Gastroesophageal sphincter (tissue), 4 donors: ENCODE data around the gene PNO1. TPM values are rescaled to one million over a fixed set of nuclear protein-coding genes. Genes with fewer than 3 reads are reported as not detected.

Source experiments
- ATAC-seq: fragments of 150-250 bp; one replicate; pipeline ENCODE4 v1.9.1; 2016; ENCODE audit warnings: mild to moderate bottlenecking, moderate library complexity
- H3K27ac ChIP-seq, 4 donors: fragments of 200-600 bp; sonication (generic) in 3 of 4; 1 replicate in 3 of 4; 2 replicates in 1 of 4; pipeline ENCODE4 v1.5.1; 2016 to 2019
- H3K27me3 ChIP-seq: fragments of 200-600 bp; sonication (generic); one replicate; pipeline ENCODE4 v1.5.1; 2019
- H3K36me3 ChIP-seq, 2 donors: fragments of 200-600 bp; sonication (generic); one replicate each; pipeline ENCODE4 v1.5.1; 2019; ENCODE audit warnings: control low read depth in 1 of 2
- H3K4me1 ChIP-seq, 3 donors: fragments of 200-600 bp; sonication (generic); 1 replicate in 2 of 3; 2 replicates in 1 of 3; pipeline ENCODE4 v1.5.1; 2016 to 2019; ENCODE audit warnings: control low read depth in 2 of 3
- H3K4me3 ChIP-seq, 2 donors: fragments of 200-600 bp; sonication (generic); one replicate each; pipeline ENCODE4 v1.5.1; 2019; ENCODE audit warnings: mild to moderate bottlenecking in 1 of 2, moderate library complexity in 1 of 2
- H3K9me3 ChIP-seq, 3 donors: fragments of 200-600 bp; sonication (generic); one replicate each; pipeline ENCODE4 v1.5.1; 2017 to 2019; ENCODE audit warnings: control low read depth in 2 of 3
- EP300 ChIP-seq: sonication (generic); formaldehyde crosslinking; IDR thresholded peaks from one replicate; pipeline ENCODE4 v1.6.1; 2017; ENCODE audit warnings: antibody characterized with exemption, mild to moderate bottlenecking
- POLR2A ChIP-seq, 2 donors: fragments of 450-650 bp; IDR thresholded peaks; one replicate each; pipeline ENCODE4 v1.6.1; 2017; ENCODE audit warnings: antibody characterized with exemption in 2 of 2, mild to moderate bottlenecking in 2 of 2, moderate library complexity in 1 of 2
- POLR2AphosphoS5 ChIP-seq: sonication (generic); formaldehyde crosslinking; IDR thresholded peaks from one replicate; pipeline ENCODE4 v1.6.1; 2017; ENCODE audit warnings: antibody characterized with exemption
- WGBS, 2 donors: methylation state at CpG; one replicate each; pipeline ENCODE4 v1.1.5; 2018; ENCODE audit warnings: low coverage in 1 of 2; 5-methylcytosine and 5-hydroxymethylcytosine counted together
- total RNA-seq, 4 donors: library from RNA; depleted of rRNA; stranded (reverse); fragments of >200 nt; gene quantifications; one replicate each; pipeline ENCODE4 v1.1.0, GENCODE V29; 2016
- TF ChIP-seq, protein P1 (sequence below), 4 experiments: fragments of 200-600 bp in 2 of 4; fragments of 450-650 bp in 2 of 4; sonication (generic) in 1 of 4; IDR thresholded peaks; one replicate each; pipeline ENCODE4 v1.5.1; 2017 to 2019; ENCODE audit warnings: antibody characterized with exemption in 4 of 4, mild to moderate bottlenecking in 2 of 4, moderate library complexity in 2 of 4

The PNO1 gene
- total RNA-seq, 4 donors from 2014 or later: 11.7 to 25.3 (median 19.3) TPM

DNA sequence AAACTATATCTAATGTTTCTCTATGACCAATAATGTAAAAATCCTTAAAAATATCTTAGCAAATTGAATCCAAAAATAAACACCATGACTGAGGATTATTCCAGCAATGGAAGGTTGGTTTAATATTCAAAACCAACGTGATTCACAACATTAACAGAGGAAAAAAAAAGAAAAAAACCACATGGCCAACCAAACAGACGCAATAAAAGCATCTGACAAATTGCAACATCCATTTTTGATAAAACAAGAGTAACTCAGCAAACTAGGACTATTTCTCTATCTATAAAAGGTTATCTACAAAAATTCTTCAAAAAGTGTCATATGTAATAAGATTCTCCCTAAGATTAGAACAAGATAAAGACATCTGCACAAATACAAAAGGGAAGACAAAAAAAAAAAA lies 65.7 kb downstream of the PNO1 start:
- no peak overlapping the region for H3K27ac ChIP-seq
- no peaks in the 10 kb centered on the region for H3K36me3 ChIP-seq
- no peaks in the 10 kb centered on the region for H3K9me3 ChIP-seq
- ATAC-seq: no peak
- WGBS, 2 donors: 32 to 52% methylated on average over 2 of the region's 2 CpGs
- TF ChIP-seq POLR2AphosphoS5: no peak
- TF ChIP-seq, protein P1, sequence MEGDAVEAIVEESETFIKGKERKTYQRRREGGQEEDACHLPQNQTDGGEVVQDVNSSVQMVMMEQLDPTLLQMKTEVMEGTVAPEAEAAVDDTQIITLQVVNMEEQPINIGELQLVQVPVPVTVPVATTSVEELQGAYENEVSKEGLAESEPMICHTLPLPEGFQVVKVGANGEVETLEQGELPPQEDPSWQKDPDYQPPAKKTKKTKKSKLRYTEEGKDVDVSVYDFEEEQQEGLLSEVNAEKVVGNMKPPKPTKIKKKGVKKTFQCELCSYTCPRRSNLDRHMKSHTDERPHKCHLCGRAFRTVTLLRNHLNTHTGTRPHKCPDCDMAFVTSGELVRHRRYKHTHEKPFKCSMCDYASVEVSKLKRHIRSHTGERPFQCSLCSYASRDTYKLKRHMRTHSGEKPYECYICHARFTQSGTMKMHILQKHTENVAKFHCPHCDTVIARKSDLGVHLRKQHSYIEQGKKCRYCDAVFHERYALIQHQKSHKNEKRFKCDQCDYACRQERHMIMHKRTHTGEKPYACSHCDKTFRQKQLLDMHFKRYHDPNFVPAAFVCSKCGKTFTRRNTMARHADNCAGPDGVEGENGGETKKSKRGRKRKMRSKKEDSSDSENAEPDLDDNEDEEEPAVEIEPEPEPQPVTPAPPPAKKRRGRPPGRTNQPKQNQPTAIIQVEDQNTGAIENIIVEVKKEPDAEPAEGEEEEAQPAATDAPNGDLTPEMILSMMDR (IDR thresholded peaks at IDR 0.05): no peak
- TF ChIP-seq EP300: no peak
- no peak for TF ChIP-seq POLR2A (IDR thresholded peaks at IDR 0.05)
- no peak overlapping the region for H3K4me3 ChIP-seq
- H3K27me3 ChIP-seq: no peaks in the 10 kb centered on the region
- H3K4me1 ChIP-seq: peaks cover 5 to 83% (median 19%) of the 10 kb centered on the region in 3 donors

DNA sequence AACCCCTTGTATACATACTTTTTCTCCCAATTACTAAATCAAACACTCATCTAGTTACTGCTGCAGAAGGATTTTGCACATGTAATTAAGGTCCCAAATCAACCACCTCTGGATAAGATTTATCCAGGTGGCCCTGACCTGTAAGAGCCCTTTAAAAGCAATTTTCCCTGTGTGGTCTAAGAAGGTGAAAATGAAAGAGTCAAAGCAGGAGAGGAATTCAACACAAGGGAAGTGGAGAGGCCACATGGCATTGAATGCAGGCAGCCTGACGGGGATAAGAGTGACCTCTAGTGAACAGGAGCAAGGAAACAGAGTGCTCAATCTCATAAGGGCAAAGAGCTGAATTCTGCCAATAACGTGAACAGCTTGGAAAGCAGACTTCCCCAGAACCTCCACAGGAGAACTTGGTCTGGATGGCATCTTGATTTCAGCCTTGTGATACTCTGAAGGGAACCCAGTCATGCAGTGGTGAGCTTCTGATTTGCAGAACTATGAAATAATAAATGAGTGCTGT lies 67.5 kb downstream of the PNO1 start:
- peak overlapping the region in 3 of 4 donors; percentile 16 to 57 (median 56) for H3K27ac ChIP-seq
- whole genome bisulfite sequencing, 2 donors: 10 to 22% methylated on average over 2 of the region's 2 CpGs
- H3K4me1 ChIP-seq: peaks cover 5 to 84% (median 6%) of the 10 kb centered on the region in 3 donors

More for the DNA sequence above, 67.5 kb downstream of the PNO1 start:
- ATAC-seq: no peak
- Histone ChIP-seq H3K36me3 (no peaks in the 10 kb centered on the region), H3K9me3 (no peaks in the 10 kb centered on the region), H3K27me3 (no peaks in the 10 kb centered on the region), H3K4me3 (no peak overlapping the region)
- TF ChIP-seq, protein P1 (IDR thresholded peaks at IDR 0.05): peak in 1 of 4 experiments; percentile 38
- no peak for TF ChIP-seq POLR2AphosphoS5

Other genes with a start within 250 kb of the PNO1 start
- gene C1D, start 94.9 kb upstream of the PNO1 start, total RNA-seq: 10 to 100 TPM; 23.4 to 66.5 (median 47.0) TPM
- gene PPP3R1, start 94.6 kb downstream of the PNO1 start, total RNA-seq: 10 to 100 TPM; 23.8 to 31.6 (median 29.9) TPM
- 10 to 100 TPM; 22.2 to 48.1 (median 39.0) TPM for gene CNRIP1, start 162.1 kb downstream of the PNO1 start, total RNA-seq
- gene PLEK, start 207.4 kb downstream of the PNO1 start, total RNA-seq: 10 to 100 TPM in 1 of 4 donors, 1 to 10 TPM in 3; 5.0 to 33.0 (median 6.8) TPM